Thyroid gland (tissue), 4 donors: ENCODE results near the gene BRSK2.

ENCODE experiments used
- POLR2A ChIP-seq, 2 donors: fragments of 450-650 bp; IDR thresholded peaks; one replicate each; pipeline ENCODE4 v1.6.1; 2017; ENCODE audit warnings: antibody characterized with exemption in 2 of 2, mild to moderate bottlenecking in 2 of 2, moderate library complexity in 1 of 2
- TF ChIP-seq, protein P1 (sequence below), 6 experiments: fragments of 200-600 bp in 3 of 6; fragments of 450-650 bp in 3 of 6; sonication (generic) in 3 of 6; IDR thresholded peaks; one replicate each; pipeline ENCODE4 v1.5.1; 2016 to 2019; ENCODE audit warnings: antibody characterized with exemption in 6 of 6, mild to moderate bottlenecking in 2 of 6, inconsistent platforms in 1 of 6, moderate library complexity in 1 of 6

DNA sequence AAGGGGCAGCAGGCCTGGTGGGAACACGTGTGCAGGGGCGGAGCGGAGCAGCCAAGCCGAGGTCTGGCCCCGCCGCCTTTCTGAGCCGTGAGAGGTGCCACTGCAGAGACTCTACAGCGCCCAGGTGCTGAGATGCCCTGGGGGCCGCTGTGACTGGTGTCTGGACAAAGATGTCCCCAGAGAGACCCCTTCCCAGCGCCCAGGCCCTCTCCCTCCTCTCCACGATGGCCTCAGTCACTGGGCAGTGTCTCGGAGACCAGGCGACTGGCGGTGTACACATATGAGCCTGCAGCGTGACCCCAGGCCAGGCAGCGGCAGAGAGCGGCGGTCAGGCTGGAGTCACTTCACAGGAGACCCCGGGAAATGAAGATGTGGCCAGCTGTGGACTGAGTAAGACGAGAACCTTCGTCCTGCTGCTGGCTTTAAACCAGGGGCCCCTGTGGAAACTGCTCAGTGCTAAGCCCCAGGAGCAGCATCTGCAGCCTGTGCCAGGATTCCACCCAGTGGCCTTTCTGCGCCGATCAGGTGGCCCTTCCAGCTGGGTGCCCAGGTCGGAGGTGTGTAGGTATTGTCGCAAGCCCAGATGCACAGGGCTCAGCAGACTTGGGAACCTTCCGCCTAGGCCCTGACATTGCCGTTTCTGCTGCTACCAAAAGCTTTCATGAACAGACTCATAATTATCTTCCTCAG is 62.2 kb downstream of the BRSK2 start:
- TF ChIP-seq, protein P1, sequence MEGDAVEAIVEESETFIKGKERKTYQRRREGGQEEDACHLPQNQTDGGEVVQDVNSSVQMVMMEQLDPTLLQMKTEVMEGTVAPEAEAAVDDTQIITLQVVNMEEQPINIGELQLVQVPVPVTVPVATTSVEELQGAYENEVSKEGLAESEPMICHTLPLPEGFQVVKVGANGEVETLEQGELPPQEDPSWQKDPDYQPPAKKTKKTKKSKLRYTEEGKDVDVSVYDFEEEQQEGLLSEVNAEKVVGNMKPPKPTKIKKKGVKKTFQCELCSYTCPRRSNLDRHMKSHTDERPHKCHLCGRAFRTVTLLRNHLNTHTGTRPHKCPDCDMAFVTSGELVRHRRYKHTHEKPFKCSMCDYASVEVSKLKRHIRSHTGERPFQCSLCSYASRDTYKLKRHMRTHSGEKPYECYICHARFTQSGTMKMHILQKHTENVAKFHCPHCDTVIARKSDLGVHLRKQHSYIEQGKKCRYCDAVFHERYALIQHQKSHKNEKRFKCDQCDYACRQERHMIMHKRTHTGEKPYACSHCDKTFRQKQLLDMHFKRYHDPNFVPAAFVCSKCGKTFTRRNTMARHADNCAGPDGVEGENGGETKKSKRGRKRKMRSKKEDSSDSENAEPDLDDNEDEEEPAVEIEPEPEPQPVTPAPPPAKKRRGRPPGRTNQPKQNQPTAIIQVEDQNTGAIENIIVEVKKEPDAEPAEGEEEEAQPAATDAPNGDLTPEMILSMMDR (IDR thresholded peaks at IDR 0.05): no peak
- TF ChIP-seq POLR2A (IDR thresholded peaks at IDR 0.05): no peak
